Stimulated activated CD8-positive, alpha-beta memory T cell treated with anti-CD3 and anti-CD28 coated beads, Interleukin-12 subunit alpha, Interleukin-12 subunit beta, amount 100 ng/mL, for 1 hour (primary cell): Measurements from ENCODE around the gene TSSK2.

ENCODE experiments used
- DNase-seq: peaks from one replicate; pipeline ENCODE4 v3.0.0-alpha.2; 2020; ENCODE audit warnings: low read depth

Gene TSSK2

DNA sequence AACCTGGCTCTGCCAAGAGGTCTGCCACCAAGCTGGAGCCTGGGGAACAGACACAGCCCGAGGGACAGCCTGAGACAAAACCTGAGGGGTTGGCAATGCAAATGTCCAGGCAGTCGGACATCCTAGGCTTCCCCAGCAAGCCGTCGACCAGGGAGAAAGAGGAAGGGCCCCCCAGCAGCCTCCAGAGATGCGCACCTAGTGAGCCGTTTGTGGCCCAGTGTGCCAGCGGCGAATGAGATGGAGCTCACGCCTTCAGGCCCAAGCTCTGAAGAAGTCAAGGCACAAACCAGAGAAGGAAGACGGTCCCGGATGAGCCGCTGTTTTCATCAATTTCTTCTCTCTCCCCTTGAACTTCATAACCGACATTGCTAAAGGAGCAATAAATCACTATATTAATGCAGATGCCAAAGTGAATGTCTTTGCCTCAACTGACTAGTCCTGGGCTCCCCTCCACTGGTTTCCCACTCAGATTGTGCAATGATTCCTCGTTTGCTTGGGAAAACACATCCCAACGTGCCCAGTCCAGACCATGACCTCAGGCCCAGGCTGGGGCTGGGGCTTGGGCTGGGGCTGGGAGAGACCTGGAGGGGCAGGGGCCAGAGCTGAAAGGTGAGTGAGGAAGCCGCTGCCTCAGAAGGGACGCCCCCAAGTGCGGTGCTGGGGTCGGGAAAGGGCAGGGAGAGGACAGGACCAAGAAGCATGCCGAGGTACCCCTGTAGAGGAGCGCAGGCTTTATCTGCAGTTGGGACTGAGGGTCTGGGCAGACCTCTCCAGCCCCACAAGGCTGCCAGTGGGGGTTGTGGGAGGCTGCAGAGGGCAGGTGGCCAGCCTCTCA, 5.4 kb upstream of the TSSK2 start:
- DNase-seq: no peak

DNA sequence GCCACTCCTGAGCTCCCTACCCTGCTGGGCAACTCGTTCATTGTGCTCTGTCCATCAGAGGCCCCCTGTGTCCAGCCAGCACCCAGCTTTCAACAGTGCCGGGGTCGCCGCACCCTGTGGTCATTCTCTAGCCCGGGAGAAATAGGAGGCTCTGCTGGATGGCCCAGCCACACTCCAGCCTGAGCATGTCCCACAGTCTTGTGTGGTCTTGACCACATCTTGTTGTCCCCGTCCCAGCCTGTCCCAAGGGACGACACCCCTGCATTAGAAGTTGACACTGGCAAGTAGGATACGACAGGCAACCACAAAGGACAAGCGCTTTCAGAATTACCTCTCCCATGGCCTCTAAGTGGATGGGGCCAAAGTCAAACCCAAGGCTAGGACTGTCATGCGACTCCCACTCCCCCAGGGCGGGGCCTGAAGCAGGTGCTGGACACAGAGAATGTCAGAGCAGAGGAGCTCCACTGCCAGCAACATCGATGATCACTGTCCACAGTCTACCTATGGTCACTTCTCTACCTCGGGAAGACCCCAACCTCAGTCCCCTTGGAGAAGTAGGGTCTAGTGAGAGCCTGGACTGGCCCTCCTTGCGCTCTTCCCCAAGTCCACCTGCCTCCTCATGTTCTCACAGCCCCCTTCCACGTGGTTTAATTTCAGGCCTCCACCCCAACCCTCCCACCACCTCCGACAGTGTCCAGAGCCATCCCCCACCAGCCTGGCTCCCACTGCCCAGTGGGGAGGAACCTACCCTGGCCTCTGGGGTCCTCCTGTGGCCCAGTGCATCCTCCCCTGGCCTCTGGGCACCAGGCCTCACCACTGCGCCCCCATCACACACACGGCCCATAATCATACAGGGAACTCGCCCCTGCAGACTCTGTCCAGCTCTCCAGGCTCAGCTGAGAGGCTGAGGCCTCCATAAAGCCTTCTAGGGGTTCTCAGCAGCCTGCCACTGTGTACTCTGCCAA, 4.5 kb upstream of the TSSK2 start:
- no peak for DNase-seq

DNA sequence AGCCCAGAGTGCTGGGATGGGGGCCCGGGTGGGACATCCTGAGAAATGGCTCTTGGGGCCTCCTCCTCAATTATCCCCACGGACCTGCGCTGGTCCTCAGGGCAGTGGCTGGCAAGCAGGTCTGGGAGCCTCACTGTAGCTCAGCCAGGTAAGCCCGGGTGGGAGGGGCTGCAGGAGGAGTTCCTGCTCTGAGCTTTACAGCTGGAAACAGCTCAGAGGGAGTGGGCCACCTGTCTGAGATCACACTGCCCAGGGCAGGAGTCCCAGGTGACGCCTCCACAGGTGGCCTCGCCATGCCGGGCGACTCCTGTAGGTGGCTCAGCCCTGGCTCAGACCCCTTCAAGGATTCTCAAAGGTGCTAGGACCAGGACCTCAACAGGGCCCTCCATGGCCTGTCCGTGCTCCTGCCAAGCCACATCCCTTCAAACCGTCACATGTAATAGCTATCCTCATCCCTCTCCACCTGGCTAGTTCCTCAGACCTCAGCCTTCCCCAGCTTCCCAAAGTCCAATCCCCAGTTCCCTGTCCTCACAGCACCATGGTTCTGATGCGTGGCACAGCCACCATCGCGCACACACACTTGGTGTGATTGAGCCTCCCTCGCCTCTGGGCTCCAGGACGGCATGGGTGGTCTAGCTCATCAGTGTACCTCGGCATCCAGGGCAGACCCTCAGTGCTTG, 3.6 kb upstream of the TSSK2 start:
- no peak for DNase-seq

DNA sequence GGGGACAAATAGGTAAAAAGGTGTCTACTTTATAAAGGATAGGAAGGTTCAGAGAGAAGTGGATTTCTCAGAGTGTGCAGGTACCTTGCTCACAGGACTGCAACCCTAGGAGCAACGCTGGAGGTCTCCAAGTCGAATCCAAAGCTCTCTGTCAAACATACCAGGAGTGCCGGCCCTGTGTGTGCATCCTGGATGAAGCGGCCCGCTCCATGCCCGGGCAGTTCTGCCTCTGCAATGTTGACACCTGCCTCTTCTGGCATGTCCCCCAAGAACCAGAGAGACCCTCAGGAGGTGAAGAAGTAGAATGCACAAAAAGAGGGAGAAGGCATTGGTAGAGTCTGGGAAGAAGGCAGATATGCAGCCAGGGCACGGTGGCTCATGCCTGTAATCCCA, 3.1 kb upstream of the TSSK2 start:
- DNase-seq: no peak

DNA sequence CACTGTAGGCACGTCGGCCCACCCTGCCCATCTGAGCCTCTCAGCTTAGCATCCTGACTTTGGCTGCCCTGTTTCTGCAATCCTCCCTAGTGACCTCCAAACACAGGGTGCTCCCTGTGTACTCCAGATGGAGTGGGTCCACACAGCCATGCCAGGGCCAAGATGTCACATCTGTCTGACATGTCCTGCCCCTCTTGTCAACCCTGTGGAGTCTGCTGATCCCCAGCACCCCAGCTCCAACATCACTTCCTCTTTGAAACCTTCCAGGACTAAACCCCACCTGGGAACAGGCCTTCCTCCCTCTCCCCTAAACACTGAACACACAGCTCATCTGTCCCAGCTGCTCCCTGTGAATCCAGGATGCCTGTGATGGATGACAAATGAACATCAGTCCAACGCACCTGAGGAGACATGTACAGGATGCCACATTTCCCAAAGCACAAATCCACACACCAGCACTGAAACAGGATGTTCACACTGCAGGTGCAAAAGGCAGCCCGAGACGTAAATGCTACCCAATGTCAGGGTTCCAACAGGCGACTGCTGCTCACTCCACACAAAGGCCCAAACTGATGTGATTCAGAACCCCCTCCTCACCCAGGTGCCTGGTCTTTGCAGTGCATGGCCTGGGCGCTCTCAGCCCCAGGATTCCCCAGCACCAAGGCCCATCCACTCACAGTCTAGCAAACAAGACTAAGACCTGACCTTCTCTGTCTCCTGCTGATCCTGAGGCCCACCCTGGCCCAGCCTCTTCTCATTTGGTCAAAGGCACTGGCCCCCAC, 2.0 kb upstream of the TSSK2 start:
- no peak for DNase-seq

DNA sequence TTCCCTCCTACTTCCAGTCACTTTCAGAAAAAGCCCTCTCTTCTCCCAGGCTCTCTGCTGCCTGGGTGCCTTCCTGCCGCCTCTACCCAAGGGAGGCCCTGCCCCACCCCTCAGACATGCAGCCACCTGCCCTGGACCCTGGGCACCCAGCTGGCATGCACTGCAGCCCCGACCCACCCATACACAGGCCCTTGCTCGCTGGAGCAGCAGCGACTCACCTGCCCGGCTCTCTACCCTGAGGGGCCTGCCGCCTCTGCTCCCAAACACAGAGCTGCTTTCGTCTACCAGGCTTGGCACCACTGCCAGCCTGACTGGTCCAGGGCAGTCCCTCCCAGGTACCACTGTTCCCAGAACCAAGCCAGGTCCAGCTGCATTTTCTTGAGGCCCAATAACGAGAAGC, 1.2 kb upstream of the TSSK2 start:
- no peak for DNase-seq

DNA sequence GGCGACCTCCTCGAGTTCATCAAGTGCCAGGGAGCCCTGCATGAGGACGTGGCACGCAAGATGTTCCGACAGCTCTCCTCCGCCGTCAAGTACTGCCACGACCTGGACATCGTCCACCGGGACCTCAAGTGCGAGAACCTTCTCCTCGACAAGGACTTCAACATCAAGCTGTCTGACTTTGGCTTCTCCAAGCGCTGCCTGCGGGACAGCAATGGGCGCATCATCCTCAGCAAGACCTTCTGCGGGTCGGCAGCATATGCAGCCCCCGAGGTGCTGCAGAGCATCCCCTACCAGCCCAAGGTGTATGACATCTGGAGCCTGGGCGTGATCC, 542 bp downstream of the TSSK2 start:
- DNase-seq: no peak

DNA sequence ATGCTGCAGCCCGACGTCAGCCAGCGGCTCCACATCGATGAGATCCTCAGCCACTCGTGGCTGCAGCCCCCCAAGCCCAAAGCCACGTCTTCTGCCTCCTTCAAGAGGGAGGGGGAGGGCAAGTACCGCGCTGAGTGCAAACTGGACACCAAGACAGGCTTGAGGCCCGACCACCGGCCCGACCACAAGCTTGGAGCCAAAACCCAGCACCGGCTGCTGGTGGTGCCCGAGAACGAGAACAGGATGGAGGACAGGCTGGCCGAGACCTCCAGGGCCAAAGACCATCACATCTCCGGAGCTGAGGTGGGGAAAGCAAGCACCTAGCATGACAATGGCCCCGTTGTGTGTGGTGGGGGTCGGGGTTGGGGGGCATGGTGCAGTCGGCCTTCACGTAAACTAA, 1.0 kb downstream of the TSSK2 start:
- DNase-seq: no peak

DNA sequence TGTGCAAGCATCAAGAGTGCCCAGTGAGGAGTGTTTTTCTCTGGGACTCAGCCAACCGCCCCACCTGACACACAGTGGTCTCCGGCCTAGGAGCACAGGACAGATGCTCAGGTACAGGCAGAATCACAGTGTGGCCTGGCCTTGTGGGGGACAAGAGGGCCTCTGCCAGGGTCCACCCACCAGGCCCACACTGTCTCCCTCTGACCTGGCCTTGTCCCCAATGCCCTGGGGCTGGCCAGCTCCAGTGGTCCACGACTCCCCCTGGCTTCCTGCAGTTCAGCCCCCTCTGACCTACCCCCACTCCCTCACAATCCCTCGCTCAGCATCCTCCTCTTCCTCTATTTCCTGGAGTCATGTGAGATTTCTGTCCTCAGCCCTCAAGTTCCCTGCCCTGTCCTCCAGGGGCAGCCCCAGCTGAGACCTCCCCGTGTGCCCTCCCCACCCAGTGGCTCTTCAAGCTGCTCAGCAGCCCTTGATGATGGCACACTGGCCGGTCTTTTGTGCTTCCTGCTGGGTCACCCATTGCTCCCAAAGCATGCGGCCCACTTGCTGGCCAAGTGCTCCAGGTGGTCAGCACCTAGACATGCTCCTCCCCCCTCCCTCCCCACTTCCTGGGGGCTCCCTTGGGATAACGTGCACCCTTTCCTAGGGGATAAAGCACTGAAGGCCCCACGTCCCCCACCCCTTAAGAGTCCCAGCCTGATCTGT, 1.7 kb downstream of the TSSK2 start:
- no peak for DNase-seq

DNA sequence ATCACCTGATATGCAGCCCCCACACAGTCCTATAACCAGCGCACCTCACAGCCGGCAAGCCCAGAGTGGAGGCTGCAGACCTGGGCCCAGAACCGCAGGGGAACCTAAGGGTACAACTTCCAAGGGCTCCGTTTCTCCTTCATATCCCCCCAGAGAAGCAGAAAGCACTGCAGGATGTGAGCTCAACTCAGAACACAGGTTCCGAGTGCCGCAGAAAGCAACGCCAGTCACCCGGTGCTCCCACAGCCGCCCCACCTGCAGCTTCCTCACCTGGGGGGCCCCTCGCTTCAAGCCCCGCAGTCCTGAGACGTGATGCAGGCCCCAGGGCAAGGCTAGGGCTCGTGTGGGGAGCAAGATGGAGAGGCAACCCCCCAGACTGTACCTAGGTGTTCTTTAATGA, 2.5 kb downstream of the TSSK2 start:
- DNase-seq: no peak

DNA sequence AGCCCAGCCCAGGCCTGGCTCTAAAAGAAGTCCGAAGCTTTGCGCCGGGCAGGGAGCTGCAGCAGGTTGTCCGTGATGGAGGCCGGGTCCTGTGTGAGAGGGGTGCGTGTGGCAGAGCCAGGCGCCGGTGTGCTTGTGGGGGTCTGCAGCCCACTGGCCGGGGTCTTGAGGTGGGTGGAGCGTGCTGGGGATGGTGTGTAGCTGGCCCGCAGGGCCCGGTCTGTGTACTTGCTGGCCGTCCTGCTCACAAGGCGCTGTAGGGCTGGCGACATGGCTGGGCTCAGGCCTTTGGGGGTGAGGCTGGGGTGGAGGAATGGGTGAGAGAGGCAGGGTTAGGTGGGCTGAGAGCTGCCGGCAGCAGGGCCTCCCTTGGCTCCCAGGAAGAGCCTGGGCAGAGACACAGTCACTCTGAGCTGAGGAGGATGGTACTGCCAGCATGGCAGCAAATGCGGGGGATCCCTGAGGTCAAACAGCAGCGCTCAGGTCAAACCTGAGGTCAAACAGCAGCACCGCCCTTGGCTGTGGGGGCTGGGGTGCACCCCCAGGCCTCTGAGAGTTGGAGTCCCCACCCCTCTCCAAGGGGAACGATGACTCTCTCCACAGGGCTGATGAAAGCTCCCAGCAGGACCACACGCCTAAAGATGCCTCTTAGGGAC, 3.2 kb downstream of the TSSK2 start:
- no peak for DNase-seq

DNA sequence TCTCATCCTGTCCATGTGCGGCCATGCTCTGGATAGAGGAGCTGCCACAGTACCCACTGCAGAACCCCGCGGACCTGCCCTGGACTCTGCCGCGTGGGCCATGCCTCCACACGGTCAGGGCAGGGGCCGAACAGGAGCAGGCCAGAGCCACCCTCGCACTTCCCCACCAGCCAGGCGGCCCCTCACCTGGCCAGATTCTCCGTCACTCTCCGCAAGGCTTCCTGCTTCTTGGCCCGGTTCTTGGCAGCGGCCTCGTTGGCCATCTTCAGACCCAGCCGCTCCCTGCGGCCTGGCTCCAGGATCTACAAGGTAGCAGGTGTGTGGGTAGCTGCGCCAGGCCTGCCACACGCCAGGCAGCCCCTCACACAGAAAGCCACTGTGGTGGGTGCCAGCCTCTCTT, 3.8 kb downstream of the TSSK2 start:
- DNase-seq: no peak

DNA sequence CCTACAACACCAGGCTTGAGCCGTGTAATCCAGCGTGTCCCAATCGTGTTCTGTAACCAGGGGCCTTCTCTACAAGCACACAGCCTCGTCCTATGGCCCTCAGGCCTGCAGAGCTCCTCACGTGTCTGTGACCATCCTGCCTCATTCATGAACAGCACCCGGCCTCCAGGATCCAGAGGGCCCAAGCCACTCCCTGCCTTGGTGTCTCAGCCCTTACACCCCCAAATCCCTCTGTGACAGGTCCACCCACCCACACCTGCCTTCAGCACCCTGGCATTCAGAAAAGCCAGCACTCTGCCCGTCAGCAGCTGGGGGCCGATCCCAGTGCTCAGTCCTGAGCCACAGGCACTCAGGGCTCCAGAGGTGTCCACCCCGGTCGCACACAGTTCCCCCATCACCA, 5.8 kb downstream of the TSSK2 start:
- no peak for DNase-seq

DNA sequence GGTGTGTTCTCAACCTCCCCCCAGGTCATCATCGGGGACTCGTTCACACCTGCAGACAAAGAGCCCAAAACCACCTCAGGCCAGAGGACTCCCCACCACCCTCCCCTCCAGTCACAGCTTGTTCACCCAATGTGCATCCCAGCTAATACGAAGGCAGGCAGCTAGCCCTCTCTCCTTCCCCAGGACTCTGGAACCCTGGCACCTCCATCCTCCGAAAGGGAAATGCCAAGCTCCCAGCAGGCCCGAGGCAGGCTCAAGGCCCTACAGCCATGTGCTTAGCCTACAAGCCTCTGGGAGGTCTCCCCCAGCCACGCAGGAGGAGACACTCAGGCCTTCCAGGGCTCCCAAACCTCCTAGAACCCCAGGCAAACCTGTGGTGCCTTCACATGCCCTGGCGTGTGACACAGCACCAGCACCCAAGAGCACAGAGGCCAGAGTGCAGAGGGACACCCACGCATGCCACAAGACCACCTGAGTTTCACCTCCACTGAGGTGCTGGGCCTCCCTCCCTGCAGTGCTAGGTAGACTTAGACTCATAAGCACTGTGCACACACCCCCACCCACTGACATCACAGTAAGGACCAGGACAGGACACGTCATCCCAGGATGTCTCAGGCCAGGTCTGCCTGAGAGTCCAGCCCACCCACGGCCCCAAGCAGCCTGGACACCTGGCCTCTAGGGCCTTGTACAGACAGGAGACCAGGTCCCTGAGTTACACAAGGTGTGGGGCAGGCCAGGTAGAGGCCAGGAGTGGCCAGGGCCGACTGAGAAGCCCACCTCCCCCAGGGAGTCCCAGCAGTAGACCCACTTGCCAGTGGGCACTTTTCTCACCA, 6.5 kb downstream of the TSSK2 start:
- DNase-seq: no peak

DNA sequence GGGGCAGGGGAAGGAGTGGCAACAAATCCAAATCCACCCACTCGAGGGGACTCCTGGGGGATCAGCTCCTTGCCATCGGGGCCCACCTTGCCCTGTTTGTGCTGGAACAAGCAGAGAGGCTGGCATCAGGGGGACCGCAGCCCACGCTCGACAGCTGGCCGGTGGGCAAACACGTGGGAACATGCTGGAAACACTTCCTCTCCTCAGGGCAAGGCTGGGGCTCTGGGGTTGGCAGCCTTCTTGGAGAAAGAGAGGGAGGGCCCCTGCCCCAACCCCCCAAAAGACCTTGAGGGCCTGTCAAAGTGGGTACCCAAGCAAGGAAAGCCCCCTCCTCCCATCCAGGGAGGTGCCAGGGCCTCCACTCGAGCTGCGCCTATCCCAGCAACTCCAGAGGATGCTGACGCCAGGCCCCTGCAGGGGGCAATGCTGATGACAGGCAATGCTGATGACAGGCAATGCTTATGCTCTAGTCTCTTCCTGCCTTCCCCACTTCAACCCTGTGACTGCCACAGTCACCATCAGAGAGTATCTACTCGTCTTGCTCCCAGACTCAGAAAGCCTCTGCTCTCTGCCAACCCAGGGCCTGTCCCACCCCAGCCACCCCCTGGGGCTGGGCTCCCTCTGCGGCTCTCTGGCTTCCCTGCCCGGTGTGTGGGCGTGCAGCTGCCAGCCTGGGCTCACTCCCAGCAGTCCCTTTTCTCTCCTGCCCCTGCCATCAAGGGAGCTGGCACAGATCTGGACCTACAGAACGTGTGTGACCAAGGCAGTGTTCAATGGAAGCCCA, 7.3 kb downstream of the TSSK2 start:
- DNase-seq: no peak

DNA sequence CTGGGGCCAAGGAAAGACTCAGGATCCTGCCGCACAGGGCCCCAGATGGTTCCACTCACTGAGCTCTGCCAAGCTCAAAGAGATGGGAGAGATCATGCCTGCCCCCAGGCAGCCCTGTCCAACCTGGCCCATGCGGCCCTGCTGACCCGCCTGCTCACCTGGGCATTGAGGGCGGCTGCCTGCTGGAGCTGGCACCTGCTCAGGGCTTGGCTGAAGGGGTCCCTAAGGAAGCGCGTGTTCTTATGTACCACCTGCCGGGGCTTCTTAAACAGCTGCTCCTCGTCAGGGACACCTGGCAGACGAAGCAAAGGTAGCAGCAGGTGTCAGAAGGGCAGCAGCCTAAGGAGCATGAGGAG, 7.9 kb downstream of the TSSK2 start:
- DNase-seq: no peak

DNA sequence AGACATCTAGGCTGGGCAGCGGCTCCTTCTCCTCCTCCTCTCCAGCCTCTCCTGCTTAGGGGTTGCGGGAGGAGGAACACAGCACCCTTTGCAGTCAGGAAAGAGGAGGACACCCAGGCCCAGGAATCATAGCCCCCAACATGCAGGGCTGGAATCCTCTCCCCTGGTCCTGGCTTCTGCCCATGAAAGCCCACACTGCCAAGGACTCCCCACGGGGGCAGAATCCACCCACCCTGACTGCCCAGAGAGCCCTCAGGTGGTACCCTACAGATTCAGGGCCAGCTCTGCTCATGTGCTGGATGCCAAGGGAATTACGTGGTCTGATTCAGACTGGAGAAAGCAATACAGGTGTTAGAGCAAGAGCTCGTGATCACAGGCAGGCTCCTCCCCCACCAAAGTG, 8.9 kb downstream of the TSSK2 start:
- DNase-seq: no peak

DNA sequence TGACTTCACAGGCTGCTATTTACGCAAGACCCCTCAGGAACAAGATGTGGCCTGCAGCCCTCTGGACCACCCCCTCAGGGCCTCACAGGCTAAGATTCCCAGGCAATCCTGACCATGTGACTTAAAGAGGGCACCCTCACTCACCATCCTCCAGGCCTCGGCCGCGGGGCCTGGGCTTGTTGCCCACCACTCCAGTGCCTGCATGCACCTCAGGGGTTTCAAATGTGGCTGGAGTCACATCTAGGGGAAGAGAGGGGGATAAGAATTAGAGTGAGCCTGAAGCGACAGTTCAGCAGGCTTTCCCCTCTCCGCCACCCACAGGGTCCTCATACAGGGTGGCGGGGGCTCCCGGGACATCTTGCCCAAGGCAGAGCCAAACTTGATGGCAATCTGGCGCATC, 11.3 kb downstream of the TSSK2 start:
- no peak for DNase-seq

DNA sequence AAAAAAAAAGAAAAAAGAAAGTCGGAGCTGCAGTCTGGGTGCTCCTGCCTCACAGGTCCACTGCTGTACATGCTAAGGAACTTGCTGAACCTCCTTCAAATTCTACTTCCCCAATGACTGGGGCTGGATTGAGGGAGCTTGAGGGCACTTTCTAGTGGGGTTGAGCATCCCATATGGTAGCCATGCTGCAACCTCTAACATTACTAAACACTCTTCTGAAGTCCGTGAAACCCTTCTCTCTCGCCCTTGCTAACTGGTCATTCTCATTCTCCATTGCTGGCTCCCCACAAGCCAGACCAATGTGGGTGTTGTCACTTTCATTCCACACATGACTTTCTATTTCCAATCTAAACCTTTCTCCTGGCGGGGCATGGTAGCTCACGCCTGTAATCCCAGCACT, 12.1 kb downstream of the TSSK2 start:
- DNase-seq: no peak
